ENCODE data around the gene CRYGA. TPM values are rescaled to one million over a fixed set of nuclear protein-coding genes. Genes with fewer than 3 reads are reported as not detected.

Gene CRYGA
- total RNA-seq, 4 donors from 2014 or later: not detected

GRCh38 chr2:208182835-208183234, 19.4 kb upstream of the CRYGA start:
- TF ChIP-seq POLR2A (IDR thresholded peaks at IDR 0.05; ENCODE audit: low read depth): no peak
- TF ChIP-seq POLR2AphosphoS5 (IDR thresholded peaks at IDR 0.05): no peak
- TF ChIP-seq EP300 (IDR thresholded peaks at IDR 0.05): no peak
- no peak for TF ChIP-seq CTCF (IDR thresholded peaks at IDR 0.05)
- no peak for DNase-seq (ENCODE audit: extremely low spot score)
- intact Hi-C loops (cut with DNase I): no loop called here
- 68% methylated on average over 3 of the region's 3 CpGs for whole genome bisulfite sequencing
- H3K27ac ChIP-seq (replicated peaks in 1 of 4): no peak overlapping the region
- H3K4me1 ChIP-seq: no peaks in the 10 kb centered on the region
- H3K9me3 ChIP-seq: no peaks in the 10 kb centered on the region
- H3K36me3 ChIP-seq: no peaks in the 10 kb centered on the region
- H3K27me3 ChIP-seq: peaks cover 0 to 20% (median 0%) of the 10 kb centered on the region in 4 donors
- H3K4me3 ChIP-seq: no peak overlapping the region

DNA sequence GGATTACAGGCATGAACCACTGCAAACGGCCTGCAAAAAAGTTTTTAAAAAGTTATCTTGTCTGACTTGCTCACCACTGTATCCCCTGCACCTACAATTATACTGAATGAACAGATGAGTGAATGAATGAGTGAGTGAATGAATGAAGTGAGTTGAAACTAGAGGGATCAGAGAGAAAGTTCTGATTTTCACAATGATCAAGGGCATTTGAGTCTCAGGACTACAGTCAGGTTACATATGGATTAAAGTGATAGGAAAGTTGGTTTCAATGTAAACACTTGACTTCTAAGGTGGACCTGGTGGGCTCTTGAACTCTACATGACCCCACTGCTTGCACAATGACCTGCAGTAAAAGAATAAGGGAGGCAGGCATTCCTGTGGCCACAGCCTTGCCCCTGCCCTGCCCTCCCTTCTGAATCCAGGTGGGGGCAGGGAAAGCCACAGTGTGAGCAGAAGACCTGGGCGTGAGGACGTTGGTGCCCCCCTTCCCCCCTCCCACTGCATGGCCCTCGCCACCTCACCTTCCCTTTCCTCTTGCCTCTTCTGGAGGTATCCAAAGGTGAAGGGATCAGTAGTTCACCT, 15.7 kb upstream of the CRYGA start:
- TF ChIP-seq CTCF (IDR thresholded peaks at IDR 0.05): no peak
- no peak for DNase-seq (ENCODE audit: extremely low spot score)
- no peak overlapping the region for H3K27ac ChIP-seq (replicated peaks in 1 of 4)
- 68% methylated on average over 4 of the region's 4 CpGs for WGBS
- H3K36me3 ChIP-seq: no peaks in the 10 kb centered on the region
- peaks cover 0 to 9% (median 0%) of the 10 kb centered on the region in 4 donors for H3K27me3 ChIP-seq
- H3K9me3 ChIP-seq: no peaks in the 10 kb centered on the region
- H3K4me3 ChIP-seq: no peak overlapping the region
- peaks cover 0 to 8% (median 1%) of the 10 kb centered on the region in 4 donors for H3K4me1 ChIP-seq
- intact Hi-C loops (cut with DNase I): loop anchor here (5.0 kb wide), 1 partner anchor 73 kb away; no protein-coding TSS in a partner anchor

- Histone ChIP-seq H3K27me3 (no peaks in the 10 kb centered on the region), H3K4me3 (no peak overlapping the region), H3K27ac (replicated peaks in 1 of 4) (no peak overlapping the region), H3K9me3 (no peaks in the 10 kb centered on the region), H3K4me1 (peaks cover 0 to 8% (median 1%) of the 10 kb centered on the region in 4 donors), H3K36me3 (no peaks in the 10 kb centered on the region)
- no peak for DNase-seq (ENCODE audit: extremely low spot score)
- 78% methylated on average over 6 of the region's 6 CpGs for WGBS
- TF ChIP-seq CTCF (IDR thresholded peaks at IDR 0.05) (no peak), EP300 (IDR thresholded peaks at IDR 0.05) (no peak), POLR2A (IDR thresholded peaks at IDR 0.05; ENCODE audit: low read depth) (no peak), POLR2AphosphoS5 (IDR thresholded peaks at IDR 0.05) (no peak)
- intact Hi-C loops (cut with DNase I): loop anchor here (5.0 kb wide), 1 partner anchor 77 kb away; no protein-coding TSS in a partner anchor
These were observed 12.4 kb upstream of the CRYGA start for GRCh38 chr2:208175840-208176153.

DNA sequence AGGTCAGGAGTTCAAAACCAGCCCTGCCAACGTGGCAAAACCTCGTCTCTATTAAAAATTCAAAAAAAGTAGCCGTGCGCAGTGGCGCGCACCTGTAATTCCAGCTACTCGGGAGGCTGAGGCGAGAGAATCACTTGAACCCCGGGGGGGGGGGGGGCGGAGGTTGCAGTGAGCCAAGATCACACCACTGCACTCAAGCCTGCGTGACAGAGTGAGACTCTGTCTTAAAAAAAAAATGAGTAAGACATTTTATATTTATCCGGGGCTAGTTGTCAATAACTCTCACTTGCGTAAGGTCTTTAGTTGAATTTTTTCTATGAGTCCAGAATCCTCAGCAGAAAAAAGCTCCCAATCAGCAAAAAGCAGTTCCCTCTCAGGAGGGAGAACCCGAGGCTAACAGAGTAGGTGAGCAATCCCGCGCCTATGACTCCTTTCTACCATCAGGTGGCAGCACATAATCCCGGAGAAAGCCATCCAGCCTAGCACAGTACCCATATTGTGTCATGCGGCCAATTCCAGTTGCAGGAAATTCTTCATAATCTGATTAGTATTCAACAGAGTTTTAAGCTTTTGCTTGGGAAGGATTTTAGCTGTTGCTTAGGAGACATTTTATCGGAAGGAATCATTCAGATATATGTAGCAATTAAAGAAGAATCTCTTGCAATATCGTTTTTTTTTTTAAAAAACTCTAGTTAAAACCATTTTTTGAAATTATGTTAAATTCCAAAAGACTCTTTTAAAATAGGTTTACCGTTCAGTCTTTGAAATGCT, 11.9 kb upstream of the CRYGA start:
- Histone ChIP-seq H3K4me1 (peaks cover 0 to 8% (median 1%) of the 10 kb centered on the region in 4 donors), H3K27ac (replicated peaks in 1 of 4) (no peak overlapping the region), H3K36me3 (no peaks in the 10 kb centered on the region), H3K27me3 (no peaks in the 10 kb centered on the region), H3K9me3 (no peaks in the 10 kb centered on the region), H3K4me3 (no peak overlapping the region)
- TF ChIP-seq POLR2AphosphoS5 (IDR thresholded peaks at IDR 0.05) (peak in 1 of 2 donors; percentile 49), EP300 (IDR thresholded peaks at IDR 0.05) (no peak), CTCF (IDR thresholded peaks at IDR 0.05) (peak; percentile 78 to 94 (median 85))
- WGBS: 48% methylated on average over 21 of the region's 21 CpGs
- intact Hi-C loops (cut with DNase I): loop anchor here (5.0 kb wide), 1 partner anchor 77 kb away; no protein-coding TSS in a partner anchor
- DNase-seq (ENCODE audit: extremely low spot score): peak; percentile 95
